Testis (tissue), 2 donors: ENCODE data around the gene ERVMER34-1.

Experiments used
- POLR2A ChIP-seq: fragments of 450-650 bp; IDR thresholded peaks from one replicate; pipeline ENCODE4 v1.6.1; 2017; ENCODE audit warnings: antibody characterized with exemption, mild to moderate bottlenecking, moderate library complexity
- TF ChIP-seq, protein P1 (sequence below), 3 experiments: fragments of 450-650 bp in 2 of 3; fragments of 200-600 bp in 1 of 3; sonication (generic) in 1 of 3; IDR thresholded peaks; one replicate each; pipeline ENCODE4 v1.5.1; 2016 to 2019; ENCODE audit warnings: antibody characterized with exemption in 3 of 3, mild to moderate bottlenecking in 2 of 3, moderate library complexity in 1 of 3

DNA sequence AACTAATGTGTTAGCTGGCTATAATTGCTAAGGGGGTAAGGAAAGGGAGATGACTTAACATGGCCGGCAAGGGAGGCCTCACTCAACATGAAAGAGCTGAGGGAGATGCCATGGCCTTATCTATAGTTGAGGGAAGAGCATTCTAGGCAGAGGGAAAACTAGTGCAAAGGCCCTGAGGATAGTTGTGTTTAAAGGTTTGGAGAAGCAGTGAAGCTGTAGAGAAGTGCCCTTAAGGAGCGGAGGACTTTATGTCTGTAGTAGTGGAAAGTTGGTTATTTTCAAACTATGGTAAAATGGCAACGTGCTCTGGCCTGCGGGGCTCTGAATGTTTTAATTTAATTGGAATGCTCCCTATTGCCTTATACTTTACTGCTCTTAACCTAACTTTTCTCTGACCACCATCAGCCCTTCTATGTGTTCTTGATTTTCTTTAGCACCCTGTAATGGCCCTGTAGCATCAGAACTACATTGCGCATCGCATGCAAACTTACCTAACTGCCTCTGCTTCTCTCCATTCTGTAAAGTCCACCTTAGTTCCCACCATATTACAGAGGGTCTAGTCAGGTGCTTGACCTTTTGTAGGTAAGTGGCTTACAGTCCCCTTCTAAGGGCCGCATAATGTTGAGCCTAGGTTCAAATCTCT lies 35.8 kb downstream of the ERVMER34-1 start:
- no peak for TF ChIP-seq POLR2A
- TF ChIP-seq, protein P1, sequence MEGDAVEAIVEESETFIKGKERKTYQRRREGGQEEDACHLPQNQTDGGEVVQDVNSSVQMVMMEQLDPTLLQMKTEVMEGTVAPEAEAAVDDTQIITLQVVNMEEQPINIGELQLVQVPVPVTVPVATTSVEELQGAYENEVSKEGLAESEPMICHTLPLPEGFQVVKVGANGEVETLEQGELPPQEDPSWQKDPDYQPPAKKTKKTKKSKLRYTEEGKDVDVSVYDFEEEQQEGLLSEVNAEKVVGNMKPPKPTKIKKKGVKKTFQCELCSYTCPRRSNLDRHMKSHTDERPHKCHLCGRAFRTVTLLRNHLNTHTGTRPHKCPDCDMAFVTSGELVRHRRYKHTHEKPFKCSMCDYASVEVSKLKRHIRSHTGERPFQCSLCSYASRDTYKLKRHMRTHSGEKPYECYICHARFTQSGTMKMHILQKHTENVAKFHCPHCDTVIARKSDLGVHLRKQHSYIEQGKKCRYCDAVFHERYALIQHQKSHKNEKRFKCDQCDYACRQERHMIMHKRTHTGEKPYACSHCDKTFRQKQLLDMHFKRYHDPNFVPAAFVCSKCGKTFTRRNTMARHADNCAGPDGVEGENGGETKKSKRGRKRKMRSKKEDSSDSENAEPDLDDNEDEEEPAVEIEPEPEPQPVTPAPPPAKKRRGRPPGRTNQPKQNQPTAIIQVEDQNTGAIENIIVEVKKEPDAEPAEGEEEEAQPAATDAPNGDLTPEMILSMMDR (IDR thresholded peaks at IDR 0.05): no peak
